Heart left ventricle (tissue), 16 donors: ENCODE data around the gene EYA4. TPM values are rescaled to one million over a fixed set of nuclear protein-coding genes. Genes with fewer than 3 reads are reported as not detected.
A peak's percentile ranks its signal among the peaks of the same experiment; 100 is the strongest.

ENCODE experiments used
- ATAC-seq, 4 donors: fragments of 200-7000 bp; cut with Tn5 transposase; one replicate each; pipeline ENCODE4 v1.9.1; 2020 to 2022; ENCODE audit warnings: moderate library complexity in 4 of 4, mild to moderate bottlenecking in 3 of 4, moderate number of reproducible peaks in 1 of 4
- DNase-seq, 5 donors: peaks; one replicate each; pipeline ENCODE4 v3.0.0-alpha.2; 2020
- H3K27ac ChIP-seq, 12 donors: fragments of 200-600 bp; sonication (generic) in 4 of 12; one replicate each; pipeline versions ENCODE4 v1.5.0 to v1.8.0; 2016 to 2022; ENCODE audit warnings: mild to moderate bottlenecking in 2 of 12
- H3K27me3 ChIP-seq, 9 donors: fragments of 200-600 bp; sonication (generic) in 2 of 9; one replicate each; pipeline versions ENCODE4 v1.5.1 to v1.8.0; 2016 to 2022; ENCODE audit warnings: mild to moderate bottlenecking in 3 of 9
- H3K36me3 ChIP-seq, 9 donors: fragments of 200-600 bp; sonication (generic) in 2 of 9; one replicate each; pipeline versions ENCODE4 v1.5.0 to v1.8.0; 2018 to 2022; ENCODE audit warnings: mild to moderate bottlenecking in 2 of 9
- H3K4me1 ChIP-seq, 12 donors: fragments of 200-600 bp; sonication (generic) in 4 of 12; one replicate each; pipeline versions ENCODE4 v1.5.0 to v1.8.0; 2016 to 2022; ENCODE audit warnings: mild to moderate bottlenecking in 3 of 12
- H3K4me3 ChIP-seq, 12 donors: fragments of 200-600 bp; sonication (generic) in 4 of 12; one replicate each; pipeline versions ENCODE4 v1.5.0 to v1.8.0; 2017 to 2022; ENCODE audit warnings: mild to moderate bottlenecking in 9 of 12, moderate library complexity in 4 of 12
- H3K9me3 ChIP-seq, 12 donors: fragments of 200-600 bp; sonication (generic) in 4 of 12; one replicate each; pipeline versions ENCODE4 v1.5.0 to v1.8.0; 2016 to 2022; ENCODE audit warnings: mild to moderate bottlenecking in 1 of 12
- CTCF ChIP-seq, 12 donors: fragments of 200-600 bp; sonication (generic) in 4 of 12; IDR thresholded peaks; one replicate each; pipeline versions ENCODE4 v1.5.0 to v1.8.0; 2018 to 2022; ENCODE audit warnings: antibody characterized with exemption in 12 of 12, mild to moderate bottlenecking in 5 of 12
- POLR2A ChIP-seq, 2 donors: fragments of 450-650 bp; IDR thresholded peaks; one replicate each; pipeline ENCODE4 v1.6.1; 2017; ENCODE audit warnings: antibody characterized with exemption in 2 of 2, mild to moderate bottlenecking in 2 of 2, moderate library complexity in 2 of 2
- WGBS, 4 donors: extraction: QIAGEN DNeasy Blood & Tissue Kit in 2 of 4; methylation state at CpG; one replicate each; pipeline versions ENCODE4 v1.1.5 to v1.1.7; 2013 to 2018; 5-methylcytosine and 5-hydroxymethylcytosine counted together
- intact Hi-C, 10 donors: fragments of 100-400 bp; cut with DNase I; formaldehyde crosslinking; loops; one replicate each; pipeline versions ENCODE4 v1.11.1 to v1.14.2; 2022
- polyA plus RNA-seq, 2 donors: library from polyadenylated mRNA; stranded (reverse); fragments of 200-250 nt; gene quantifications; one replicate each; pipeline ENCODE4 v1.2.3, GENCODE V29; 2013
- total RNA-seq, 9 donors: library from RNA; depleted of rRNA in 2 of 9; stranded (reverse); fragments of >200 nt in 2 of 9; fragmentation: NEBNext Ultra II Directional in 3 of 9; extraction: Animal tissue kit (Norgen Biotek cat#: 25700) in 3 of 9; gene quantifications; one replicate each; pipeline versions ENCODE4 v1.1.0 to v1.2.4, GENCODE V29; 2016 to 2023
- donor health status: ischemic (EF 13 %, LVEDD 7.1; RV severe dilation, severe dysfunction).
- donor health status: healthy with polysubstance abuse.
- donor health status: DM: no; HTN: yes; CAD: no.
- donor health status: DM: no; HTN: no; CAD: no.
- donor health status: ischemic (EF 25% LVEDD 6.9; RV normal size, moderate dysfunction).
- donor health status: ischemic (EF 25% LVEDD 5.7; RV mildly dilated, moderate dysfunction).
- donor health status: healthy.
- donor health status: DM: yes; HTN: yes; CAD: no.
- donor health status: ischemic (EF 35%, LVEDD 5.7; RV mildly dilated, moderate dysfunction).
- donor health status: nonischemic (EF 11% LVEDD 7.7; RV severe dilation, severe dysfunction).
- donor health status: DM: yes; HTN: yes; CAD: no.
- donor health status: PGD.
- donor health status: ischemic (EF 29% LVEDD 5.4; RV normal size, mild dysfunction).
- donor health status: nonischemic (EF 23%, LVEDD 6.1; RV moderate dilation, normal function).

EYA4 gene
- total and polyA plus RNA-seq, 11 donors, result 3.6 to 29.6 (median 21.7) TPM

- H3K36me3 ChIP-seq, result no peaks in the 10 kb centered on the region
- H3K27ac ChIP-seq, result peak overlapping the region in 1 of 12 donors; percentile 23
- intact Hi-C loops, result no loop called here
- H3K4me3 ChIP-seq, result no peak overlapping the region
- no peaks in the 10 kb centered on the region for H3K9me3 ChIP-seq
- H3K4me1 ChIP-seq, result no peaks in the 10 kb centered on the region
- ATAC-seq, result no peak
- no peak for TF ChIP-seq CTCF (IDR thresholded peaks at IDR 0.05)
- TF ChIP-seq POLR2A (IDR thresholded peaks at IDR 0.05), result no peak
- WGBS, 4 donors, result 65 to 70% (median 67%) methylated on average over 3 of the region's 3 CpGs
- H3K27me3 ChIP-seq, result no peaks in the 10 kb centered on the region
- DNase-seq, result no peak
Observed at GRCh38 chr6:133380723-133381122, 139.6 kb downstream of the EYA4 start.

DNA sequence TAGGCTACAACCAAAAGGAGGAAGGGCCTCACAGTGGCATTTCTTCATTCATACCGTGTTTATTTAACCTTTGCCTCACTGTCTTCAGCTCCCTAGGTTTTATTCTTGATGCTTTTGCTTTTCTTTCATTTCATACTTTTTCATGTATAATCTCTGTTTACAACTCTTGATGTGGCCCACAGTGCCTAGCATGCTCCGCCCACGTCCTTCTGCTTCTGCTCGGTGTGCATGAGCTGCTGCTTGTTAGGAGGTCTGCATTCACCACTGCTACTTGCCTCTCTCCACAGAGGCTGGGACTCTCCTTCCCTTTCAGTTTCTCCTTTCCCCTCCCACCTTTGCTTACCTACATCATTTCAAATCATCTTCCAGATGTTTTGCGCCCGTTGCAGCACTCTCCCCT, 147.6 kb downstream of the EYA4 start:
- intact Hi-C loops, result no loop called here
- ATAC-seq, result peak in 1 of 4 donors; percentile 29
- no peak overlapping the region for H3K27ac ChIP-seq

GRCh38 chr6:133390168-133390567, 149.0 kb downstream of the EYA4 start:
- intact Hi-C loops, result no loop called here
- ATAC-seq, result no peak
- Histone ChIP-seq H3K9me3 (no peaks in the 10 kb centered on the region), H3K27ac (no peak overlapping the region), H3K36me3 (no peaks in the 10 kb centered on the region), H3K4me3 (no peak overlapping the region), H3K27me3 (no peaks in the 10 kb centered on the region), H3K4me1 (peaks cover 0 to 17% (median 3%) of the 10 kb centered on the region in 12 donors)
- 89 to 94% (median 94%) methylated on average over 9 of the region's 9 CpGs for WGBS, 4 donors
- no peak for TF ChIP-seq POLR2A (IDR thresholded peaks at IDR 0.05)
- no peak for TF ChIP-seq CTCF (IDR thresholded peaks at IDR 0.05)
- no peak for DNase-seq

More for the DNA sequence above, 147.6 kb downstream of the EYA4 start:
- Histone ChIP-seq H3K9me3 (no peaks in the 10 kb centered on the region), H3K27me3 (no peaks in the 10 kb centered on the region), H3K4me3 (no peak overlapping the region), H3K4me1 (peaks cover 0 to 14% (median 3%) of the 10 kb centered on the region in 12 donors), H3K36me3 (no peaks in the 10 kb centered on the region)
- DNase-seq, result no peak
- no peak for TF ChIP-seq POLR2A (IDR thresholded peaks at IDR 0.05)
- no peak for TF ChIP-seq CTCF (IDR thresholded peaks at IDR 0.05)
- 72 to 83% (median 78%) methylated on average over 6 of the region's 6 CpGs for WGBS, 4 donors

- Histone ChIP-seq H3K4me1 (peaks cover 0 to 24% (median 7%) of the 10 kb centered on the region in 12 donors), H3K36me3 (no peaks in the 10 kb centered on the region), H3K27me3 (no peaks in the 10 kb centered on the region), H3K4me3 (no peak overlapping the region), H3K9me3 (no peaks in the 10 kb centered on the region), H3K27ac (no peak overlapping the region)
- 70 to 90% (median 73%) methylated on average over 3 of the region's 3 CpGs for WGBS, 4 donors
- intact Hi-C loops, result no loop called here
- TF ChIP-seq CTCF (IDR thresholded peaks at IDR 0.05), result no peak
- TF ChIP-seq POLR2A (IDR thresholded peaks at IDR 0.05), result no peak
- DNase-seq (no peak), ATAC-seq (no peak)
Observed at GRCh38 chr6:133392015-133392414, 150.9 kb downstream of the EYA4 start.
